ENCODE results near the gene LDLRAD4. TPM values are rescaled to one million over a fixed set of nuclear protein-coding genes. Genes with fewer than 3 reads are reported as not detected.

Gene LDLRAD4
- total RNA-seq, 1 donor = under 0.01 TPM

GRCh38 chr18:13372531-13372951 is 154.0 kb downstream of the LDLRAD4 start:
- Histone ChIP-seq H4K20me1 (ENCODE audit: insufficient read depth, low read length) (no peaks in the 10 kb centered on the region), H3K36me3 (ENCODE audit: insufficient read depth, low read length) (no peaks in the 10 kb centered on the region), H3K4me2 (ENCODE audit: insufficient read depth, low read length) (no peak overlapping the region), H3K9me3 (ENCODE audit: low read depth, low read length) (no peaks in the 10 kb centered on the region), H3K27ac (ENCODE audit: low read depth, low read length) (no peak overlapping the region), H3K4me1 (ENCODE audit: insufficient read depth, low read length) (peaks cover 10% of the 10 kb centered on the region), H3K79me2 (ENCODE audit: insufficient read depth, low read length) (no peaks in the 10 kb centered on the region), H3K27me3 (ENCODE audit: insufficient read depth, low read length) (no peaks in the 10 kb centered on the region), H2AFZ (ENCODE audit: low read length) (no peak overlapping the region), H3K4me3 (ENCODE audit: insufficient read depth, low read length) (no peak overlapping the region)
- peak; percentile 27 for DNase-seq (ENCODE audit: insufficient read length, low spot score, missing footprints)
- TF ChIP-seq, protein P1, sequence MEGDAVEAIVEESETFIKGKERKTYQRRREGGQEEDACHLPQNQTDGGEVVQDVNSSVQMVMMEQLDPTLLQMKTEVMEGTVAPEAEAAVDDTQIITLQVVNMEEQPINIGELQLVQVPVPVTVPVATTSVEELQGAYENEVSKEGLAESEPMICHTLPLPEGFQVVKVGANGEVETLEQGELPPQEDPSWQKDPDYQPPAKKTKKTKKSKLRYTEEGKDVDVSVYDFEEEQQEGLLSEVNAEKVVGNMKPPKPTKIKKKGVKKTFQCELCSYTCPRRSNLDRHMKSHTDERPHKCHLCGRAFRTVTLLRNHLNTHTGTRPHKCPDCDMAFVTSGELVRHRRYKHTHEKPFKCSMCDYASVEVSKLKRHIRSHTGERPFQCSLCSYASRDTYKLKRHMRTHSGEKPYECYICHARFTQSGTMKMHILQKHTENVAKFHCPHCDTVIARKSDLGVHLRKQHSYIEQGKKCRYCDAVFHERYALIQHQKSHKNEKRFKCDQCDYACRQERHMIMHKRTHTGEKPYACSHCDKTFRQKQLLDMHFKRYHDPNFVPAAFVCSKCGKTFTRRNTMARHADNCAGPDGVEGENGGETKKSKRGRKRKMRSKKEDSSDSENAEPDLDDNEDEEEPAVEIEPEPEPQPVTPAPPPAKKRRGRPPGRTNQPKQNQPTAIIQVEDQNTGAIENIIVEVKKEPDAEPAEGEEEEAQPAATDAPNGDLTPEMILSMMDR (IDR thresholded peaks at IDR 0.05; ENCODE audit: extremely low read depth, low read depth, low read length) = no peak

GRCh38 chr18:13374096-13374467 is 155.5 kb downstream of the LDLRAD4 start:
- no peaks in the 10 kb centered on the region for H3K79me2 ChIP-seq (ENCODE audit: insufficient read depth, low read length)
- DNase-seq (ENCODE audit: insufficient read length, low spot score, missing footprints) = no peak
- H2AFZ ChIP-seq (ENCODE audit: low read length) = no peak overlapping the region
- TF ChIP-seq, protein P1 (IDR thresholded peaks at IDR 0.05; ENCODE audit: extremely low read depth, low read depth, low read length) = no peak
- no peak overlapping the region for H3K27ac ChIP-seq (ENCODE audit: low read depth, low read length)
- H3K4me2 ChIP-seq (ENCODE audit: insufficient read depth, low read length) = no peak overlapping the region
- no peaks in the 10 kb centered on the region for H3K36me3 ChIP-seq (ENCODE audit: insufficient read depth, low read length)
- H3K4me3 ChIP-seq (ENCODE audit: insufficient read depth, low read length) = no peak overlapping the region
- no peaks in the 10 kb centered on the region for H3K27me3 ChIP-seq (ENCODE audit: insufficient read depth, low read length)
- no peaks in the 10 kb centered on the region for H4K20me1 ChIP-seq (ENCODE audit: insufficient read depth, low read length)
- no peaks in the 10 kb centered on the region for H3K9me3 ChIP-seq (ENCODE audit: low read depth, low read length)
- H3K4me1 ChIP-seq (ENCODE audit: insufficient read depth, low read length) = peaks cover 10% of the 10 kb centered on the region

- Histone ChIP-seq H2AFZ (ENCODE audit: low read length) (peak overlapping the region; percentile 60), H3K4me3 (ENCODE audit: insufficient read depth, low read length) (no peak overlapping the region), H3K27ac (ENCODE audit: low read depth, low read length) (no peak overlapping the region), H3K36me3 (ENCODE audit: insufficient read depth, low read length) (no peaks in the 10 kb centered on the region), H3K27me3 (ENCODE audit: insufficient read depth, low read length) (no peaks in the 10 kb centered on the region), H3K9me3 (ENCODE audit: low read depth, low read length) (no peaks in the 10 kb centered on the region), H3K4me2 (ENCODE audit: insufficient read depth, low read length) (peak overlapping the region; percentile 44), H4K20me1 (ENCODE audit: insufficient read depth, low read length) (no peaks in the 10 kb centered on the region), H3K79me2 (ENCODE audit: insufficient read depth, low read length) (no peaks in the 10 kb centered on the region), H3K4me1 (ENCODE audit: insufficient read depth, low read length) (peaks cover 10% of the 10 kb centered on the region)
- DNase-seq (ENCODE audit: insufficient read length, low spot score, missing footprints) = peak; percentile 81
- TF ChIP-seq, protein P1 (IDR thresholded peaks at IDR 0.05; ENCODE audit: extremely low read depth, low read depth, low read length) = no peak
Observed at GRCh38 chr18:13374468-13375301, 156.1 kb downstream of the LDLRAD4 start.
